GM12872 (cell line): Measurements from ENCODE around the gene RNF144B.

Experiments
- TF ChIP-seq, protein P1 (sequence below): IDR thresholded peaks from 3 replicates; pipeline ENCODE4 v1.5.1; 2011; ENCODE audit warnings: low read depth, mild to moderate bottlenecking, low read length, moderate library complexity; ENCODE audit not compliant: insufficient read depth

Gene RNF144B

DNA sequence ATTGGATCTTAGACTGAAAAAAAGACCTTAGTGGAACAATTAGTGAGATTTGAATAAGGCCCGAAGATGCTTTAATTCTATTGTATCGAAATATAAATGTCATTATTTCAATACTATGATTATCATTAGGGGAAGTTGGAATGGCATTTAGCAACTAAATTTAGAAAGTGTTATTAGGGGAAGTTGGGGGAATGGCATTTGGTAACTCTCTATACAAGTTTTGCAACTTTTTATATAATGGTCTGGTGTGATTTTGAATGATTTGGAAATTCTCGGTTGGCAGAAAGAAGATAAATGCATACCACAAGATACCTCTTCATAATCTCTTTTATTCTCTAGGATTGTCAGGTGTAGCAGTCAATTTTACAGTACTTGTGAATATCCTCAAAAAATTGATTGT, 49.2 kb downstream of the RNF144B start:
- TF ChIP-seq, protein P1, sequence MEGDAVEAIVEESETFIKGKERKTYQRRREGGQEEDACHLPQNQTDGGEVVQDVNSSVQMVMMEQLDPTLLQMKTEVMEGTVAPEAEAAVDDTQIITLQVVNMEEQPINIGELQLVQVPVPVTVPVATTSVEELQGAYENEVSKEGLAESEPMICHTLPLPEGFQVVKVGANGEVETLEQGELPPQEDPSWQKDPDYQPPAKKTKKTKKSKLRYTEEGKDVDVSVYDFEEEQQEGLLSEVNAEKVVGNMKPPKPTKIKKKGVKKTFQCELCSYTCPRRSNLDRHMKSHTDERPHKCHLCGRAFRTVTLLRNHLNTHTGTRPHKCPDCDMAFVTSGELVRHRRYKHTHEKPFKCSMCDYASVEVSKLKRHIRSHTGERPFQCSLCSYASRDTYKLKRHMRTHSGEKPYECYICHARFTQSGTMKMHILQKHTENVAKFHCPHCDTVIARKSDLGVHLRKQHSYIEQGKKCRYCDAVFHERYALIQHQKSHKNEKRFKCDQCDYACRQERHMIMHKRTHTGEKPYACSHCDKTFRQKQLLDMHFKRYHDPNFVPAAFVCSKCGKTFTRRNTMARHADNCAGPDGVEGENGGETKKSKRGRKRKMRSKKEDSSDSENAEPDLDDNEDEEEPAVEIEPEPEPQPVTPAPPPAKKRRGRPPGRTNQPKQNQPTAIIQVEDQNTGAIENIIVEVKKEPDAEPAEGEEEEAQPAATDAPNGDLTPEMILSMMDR = no peak

DNA sequence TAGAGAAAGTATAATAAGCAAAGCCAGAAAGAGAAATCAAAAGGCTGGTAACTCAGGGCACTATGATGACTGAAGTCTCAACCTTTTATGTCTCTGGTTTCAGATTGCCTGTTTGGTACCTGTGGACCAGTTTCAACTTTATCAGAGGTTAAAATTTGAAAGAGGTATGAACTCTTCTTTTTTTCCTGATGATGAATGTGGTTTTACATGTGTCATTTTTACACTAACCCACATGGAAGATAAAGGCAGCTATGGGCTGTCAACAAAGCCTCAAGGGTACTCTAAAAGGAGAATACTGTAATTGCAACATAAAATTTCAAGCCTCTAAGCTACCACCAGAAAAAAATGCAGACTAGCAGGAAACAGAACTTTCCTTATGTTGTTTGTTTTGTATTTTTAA, 52.4 kb downstream of the RNF144B start:
- TF ChIP-seq, protein P1 = no peak

DNA sequence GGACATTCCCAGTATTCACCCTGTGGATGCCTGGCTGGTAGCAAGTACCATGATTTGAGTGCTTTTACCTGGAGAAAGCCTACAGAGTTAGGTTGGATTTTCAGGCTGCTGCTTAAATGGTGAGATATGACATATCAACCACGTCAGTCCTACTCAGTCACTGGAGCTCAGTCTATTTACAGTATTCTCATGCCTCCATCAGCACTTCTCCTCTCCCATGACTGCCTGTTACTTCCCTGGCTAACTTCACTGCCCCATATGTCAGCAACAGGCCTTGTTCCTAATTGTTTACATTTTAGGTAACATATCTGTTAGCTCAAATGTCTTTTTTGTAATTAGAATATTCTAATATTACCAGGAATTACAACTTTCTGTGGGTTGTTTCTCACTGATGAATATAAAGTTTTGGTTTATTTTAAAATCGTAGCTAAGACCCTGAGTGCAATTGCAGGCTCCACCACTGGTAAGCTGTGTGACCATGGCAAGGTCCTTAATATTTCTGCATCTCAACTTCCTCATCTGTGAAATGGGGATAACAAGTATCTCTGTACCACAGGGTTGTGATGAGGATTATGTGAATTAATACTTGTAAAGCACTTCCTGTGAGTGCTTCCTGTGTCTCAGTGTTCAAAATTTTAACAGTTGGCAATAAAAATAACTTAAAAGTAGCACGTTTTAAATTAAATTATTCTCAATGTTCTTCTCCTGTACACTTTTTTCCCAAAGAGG, 54.3 kb downstream of the RNF144B start:
- TF ChIP-seq, protein P1 = no peak

DNA sequence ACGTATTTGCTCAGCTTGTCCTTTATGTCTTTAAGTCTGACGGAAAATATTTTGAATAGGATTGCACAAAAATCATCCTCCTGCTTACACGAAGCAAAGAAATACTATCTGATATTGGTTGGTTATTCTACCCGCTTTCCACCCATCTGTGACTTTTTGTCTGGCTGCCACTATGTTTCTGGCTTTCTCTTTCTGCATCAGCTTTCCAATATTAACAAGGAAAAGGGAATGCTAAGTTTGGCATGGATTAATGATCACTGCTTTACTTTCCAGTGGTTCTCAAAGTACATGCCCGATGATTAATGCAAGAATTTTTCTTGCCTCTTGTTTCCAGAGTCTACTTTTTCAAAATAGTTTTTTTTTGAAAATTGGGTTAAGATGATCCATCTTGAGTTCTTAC, 57.0 kb downstream of the RNF144B start:
- TF ChIP-seq, protein P1 = no peak

GRCh38 chr6:18445228-18445627, 58.1 kb downstream of the RNF144B start:
- TF ChIP-seq, protein P1 = no peak

- TF ChIP-seq, protein P1 = no peak
Observed at GRCh38 chr6:18446771-18447170, 59.6 kb downstream of the RNF144B start.

- TF ChIP-seq, protein P1 = no peak
Observed at GRCh38 chr6:18447552-18447951, 60.4 kb downstream of the RNF144B start.

- TF ChIP-seq, protein P1 = no peak
Observed at GRCh38 chr6:18451756-18452155, 64.6 kb downstream of the RNF144B start.
